ENCODE data around the gene DGKB.

DNA sequence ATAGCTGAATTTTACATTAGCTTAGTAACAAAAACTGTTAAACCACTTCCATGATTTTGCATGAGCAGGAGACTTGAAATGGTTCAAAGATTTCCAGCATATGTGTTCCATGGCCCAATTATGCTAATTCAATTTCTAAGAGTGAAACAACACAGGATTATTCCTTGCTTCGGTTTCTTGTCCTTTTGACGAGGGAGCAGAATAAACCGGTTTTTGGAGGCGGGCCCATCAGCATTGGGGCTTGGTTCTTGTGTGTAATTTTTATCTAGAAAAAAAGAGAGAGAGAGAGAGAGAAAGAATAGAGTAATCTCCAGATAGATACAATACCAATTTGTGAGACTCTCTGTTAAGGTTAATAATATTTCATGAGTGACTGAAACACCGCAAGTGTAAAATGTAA, 753.6 kb downstream of the DGKB start:
- TF ChIP-seq POLR2AphosphoS5 (IDR thresholded peaks at IDR 0.05; ENCODE audit: low read depth, low read length) (no peak), PAX5 (IDR thresholded peaks at IDR 0.05; ENCODE audit: insufficient read depth, low read length, severe bottlenecking) (no peak), POLR2A (IDR thresholded peaks at IDR 0.05; ENCODE audit: low read depth, low read length) (no peak)
